ENCODE data around the gene TP73.

GRCh38 chr1:3685906-3686305, 33.6 kb downstream of the TP73 start:
- TF ChIP-seq CBX3 (IDR thresholded peaks at IDR 0.05; ENCODE audit: low read depth) (no peak), CTCF (IDR thresholded peaks at IDR 0.05 in 2 of 3, conservative IDR thresholded peaks at IDR 0.05 in 1 of 3; ENCODE audit: borderline replicate concordance in 1 of 3, insufficient read depth in 1 of 3, low read depth in 2 of 3, low read length in 2 of 3) (no peak), ATF3 (IDR thresholded peaks at IDR 0.05) (no peak), ZFX (IDR thresholded peaks at IDR 0.05) (no peak), SIN3A (IDR thresholded peaks at IDR 0.05; ENCODE audit: low read depth) (no peak), EZH2phosphoT487 (IDR thresholded peaks at IDR 0.05; ENCODE audit: borderline replicate concordance) (no peak), POLR2AphosphoS5 (IDR thresholded peaks at IDR 0.05; ENCODE audit: low read depth, low read length) (no peak), CEBPB (IDR thresholded peaks at IDR 0.05; ENCODE audit: low read depth) (no peak), EZH2 (IDR thresholded peaks at IDR 0.05) (no peak), TCF7L2 (IDR thresholded peaks at IDR 0.05; ENCODE audit: borderline replicate concordance, extremely low read depth, insufficient read depth, insufficient read length) (no peak), POLR2A (IDR thresholded peaks at IDR 0.05; ENCODE audit: borderline replicate concordance, extremely low read depth, insufficient read depth, insufficient read length) (no peak), SRF (IDR thresholded peaks at IDR 0.05; ENCODE audit: low read depth) (no peak), YY1 (IDR thresholded peaks at IDR 0.05; ENCODE audit: extremely low read depth, insufficient replicate concordance, low read depth, low read length) (no peak), ZNF274 (IDR thresholded peaks at IDR 0.05; ENCODE audit: low read depth, low read length) (no peak)
